ENCODE measurements around the gene NSDHL. TPM values are rescaled to one million over a fixed set of nuclear protein-coding genes. Genes with fewer than 3 reads are reported as not detected.

Gene NSDHL
- total RNA-seq, 2 experiments from 2014 or later = 13.7 to 20.2 TPM

DNA sequence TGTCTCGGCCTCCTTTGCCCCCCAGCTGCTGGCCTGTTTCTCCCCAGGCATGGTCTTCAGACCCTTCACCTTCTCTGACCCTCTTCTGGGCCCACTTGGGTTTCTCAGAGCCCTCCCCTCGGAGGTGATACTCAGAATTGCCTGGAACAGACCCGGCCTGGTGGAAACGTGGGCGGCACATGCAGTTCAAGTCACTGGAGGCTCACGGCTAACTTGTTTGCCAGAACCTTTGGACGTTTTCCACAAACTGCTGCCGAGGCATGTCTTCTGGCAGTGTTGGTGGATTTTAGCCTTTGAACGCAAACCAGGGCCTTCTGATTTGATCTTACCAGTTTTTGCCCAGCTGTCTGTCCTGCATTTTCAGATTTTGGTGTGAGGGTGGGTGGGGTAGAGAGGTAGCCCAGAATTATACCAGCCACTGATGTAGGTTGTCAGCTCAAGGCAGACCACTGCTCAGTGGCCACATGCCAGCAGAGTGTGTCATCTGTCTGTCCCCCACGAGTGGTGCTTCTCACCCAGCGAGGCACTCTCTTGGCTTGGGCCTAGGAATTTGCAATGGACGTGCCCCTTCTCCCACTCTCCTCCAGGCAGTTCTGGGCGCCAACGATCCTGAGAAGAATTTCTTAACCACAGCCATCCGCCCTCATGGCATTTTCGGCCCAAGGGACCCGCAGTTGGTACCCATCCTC is 34.5 kb downstream of the NSDHL start:
- Histone ChIP-seq H3K36me3 (ENCODE audit: insufficient read depth, low read length) (peaks cover 10% of the 10 kb centered on the region; the same call in 1 of the 2 replicates), H3K27ac (ENCODE audit: low read depth, low read length, poor library complexity, severe bottlenecking) (no peak overlapping the region), H3K9me2 (ENCODE audit: insufficient read depth, low read length) (no peaks in the 10 kb centered on the region), H4K20me1 (ENCODE audit: insufficient read depth, low read length) (no peaks in the 10 kb centered on the region), H3K4me2 (ENCODE audit: low read length) (no peak overlapping the region), H2AFZ (ENCODE audit: low read length) (no peak overlapping the region), H3K79me2 (ENCODE audit: insufficient read depth, low read depth, low read length) (no peaks in the 10 kb centered on the region), H3K9me3 (ENCODE audit: low read length) (no peaks in the 10 kb centered on the region), H3K4me3 (ENCODE audit: low read depth, low read length, poor library complexity, severe bottlenecking) (no peak overlapping the region), H3K4me1 (ENCODE audit: insufficient read depth, low read length, poor library complexity, severe bottlenecking) (no peaks in the 10 kb centered on the region)
- TF ChIP-seq EZH2phosphoT487 (IDR thresholded peaks at IDR 0.05; ENCODE audit: borderline replicate concordance, low read depth, low read length) = no peak
- TF ChIP-seq, protein P1, sequence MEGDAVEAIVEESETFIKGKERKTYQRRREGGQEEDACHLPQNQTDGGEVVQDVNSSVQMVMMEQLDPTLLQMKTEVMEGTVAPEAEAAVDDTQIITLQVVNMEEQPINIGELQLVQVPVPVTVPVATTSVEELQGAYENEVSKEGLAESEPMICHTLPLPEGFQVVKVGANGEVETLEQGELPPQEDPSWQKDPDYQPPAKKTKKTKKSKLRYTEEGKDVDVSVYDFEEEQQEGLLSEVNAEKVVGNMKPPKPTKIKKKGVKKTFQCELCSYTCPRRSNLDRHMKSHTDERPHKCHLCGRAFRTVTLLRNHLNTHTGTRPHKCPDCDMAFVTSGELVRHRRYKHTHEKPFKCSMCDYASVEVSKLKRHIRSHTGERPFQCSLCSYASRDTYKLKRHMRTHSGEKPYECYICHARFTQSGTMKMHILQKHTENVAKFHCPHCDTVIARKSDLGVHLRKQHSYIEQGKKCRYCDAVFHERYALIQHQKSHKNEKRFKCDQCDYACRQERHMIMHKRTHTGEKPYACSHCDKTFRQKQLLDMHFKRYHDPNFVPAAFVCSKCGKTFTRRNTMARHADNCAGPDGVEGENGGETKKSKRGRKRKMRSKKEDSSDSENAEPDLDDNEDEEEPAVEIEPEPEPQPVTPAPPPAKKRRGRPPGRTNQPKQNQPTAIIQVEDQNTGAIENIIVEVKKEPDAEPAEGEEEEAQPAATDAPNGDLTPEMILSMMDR (conservative IDR thresholded peaks at IDR 0.05; ENCODE audit: low read length) = no peak
- intact Hi-C loops (cut with micrococcal nuclease; ENCODE audit: unreplicated experiment) = no loop called here
- POLR2A ChIA-PET = no interaction called here
- CTCF ChIA-PET (ENCODE audit: unreplicated experiment) = no interaction called here
- DNase-seq (ENCODE audit: low spot score) = no peak
- no TSS peak for BruUV-seq (replicated peaks)

DNA sequence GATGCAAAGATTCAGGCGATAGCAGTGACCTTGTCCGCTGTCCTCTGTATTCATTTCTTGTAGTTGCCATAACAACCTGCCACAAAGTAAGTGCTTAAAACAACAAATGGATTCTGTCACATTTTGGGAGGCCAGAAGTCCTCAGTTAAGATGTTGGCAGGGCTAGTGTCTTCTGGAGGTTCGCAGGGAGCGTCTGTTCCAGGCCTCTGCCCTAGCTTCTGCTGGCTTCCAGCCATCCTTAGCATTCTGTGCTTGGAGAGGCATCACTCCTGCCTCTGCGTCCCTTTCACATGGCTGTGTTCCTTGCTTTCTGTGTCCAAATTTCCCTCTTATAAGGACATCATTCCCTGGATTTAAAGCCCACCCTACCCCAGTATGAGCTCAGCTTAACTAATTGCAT is 35.5 kb downstream of the NSDHL start:
- Histone ChIP-seq H4K20me1 (ENCODE audit: insufficient read depth, low read length) (no peaks in the 10 kb centered on the region), H3K9me2 (ENCODE audit: insufficient read depth, low read length) (no peaks in the 10 kb centered on the region), H2AFZ (ENCODE audit: low read length) (no peak overlapping the region), H3K9me3 (ENCODE audit: low read length) (no peaks in the 10 kb centered on the region), H3K4me3 (ENCODE audit: low read depth, low read length, poor library complexity, severe bottlenecking) (no peak overlapping the region), H3K27ac (ENCODE audit: low read depth, low read length, poor library complexity, severe bottlenecking) (no peak overlapping the region), H3K4me2 (ENCODE audit: low read length) (no peak overlapping the region), H3K4me1 (ENCODE audit: insufficient read depth, low read length, poor library complexity, severe bottlenecking) (no peaks in the 10 kb centered on the region), H3K79me2 (ENCODE audit: insufficient read depth, low read depth, low read length) (no peaks in the 10 kb centered on the region), H3K36me3 (ENCODE audit: insufficient read depth, low read length) (peaks cover 10% of the 10 kb centered on the region; the same call in 1 of the 2 replicates)
- TF ChIP-seq, protein P1 (conservative IDR thresholded peaks at IDR 0.05; ENCODE audit: low read length) = no peak
- no peak for TF ChIP-seq EZH2phosphoT487 (IDR thresholded peaks at IDR 0.05; ENCODE audit: borderline replicate concordance, low read depth, low read length)
- POLR2A ChIA-PET = no interaction called here
- no peak for DNase-seq (ENCODE audit: low spot score)
- intact Hi-C loops (cut with micrococcal nuclease; ENCODE audit: unreplicated experiment) = no loop called here
- BruUV-seq (replicated peaks) = no TSS peak
- CTCF ChIA-PET (ENCODE audit: unreplicated experiment) = no interaction called here

DNA sequence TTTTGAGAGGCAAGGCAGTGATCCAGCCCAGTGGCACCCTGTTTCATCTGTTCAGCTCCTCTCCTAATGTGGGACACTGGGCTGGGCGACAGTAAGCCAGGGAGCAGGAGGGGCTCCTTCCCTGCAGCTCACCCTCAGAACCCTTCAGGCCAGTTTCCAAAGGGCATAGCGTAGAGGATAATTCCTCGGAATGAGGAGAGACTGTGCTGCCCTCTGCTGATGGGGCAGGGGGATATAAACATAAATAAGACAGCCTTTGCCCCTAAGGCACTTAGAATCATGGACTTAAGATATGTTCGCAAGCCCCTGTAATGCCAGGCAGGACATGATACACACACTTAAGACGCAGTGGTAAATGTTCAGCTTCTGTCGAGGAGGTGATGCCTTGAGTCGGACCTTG is 39.1 kb downstream of the NSDHL start:
- H3K9me3 ChIP-seq (ENCODE audit: low read length) = no peaks in the 10 kb centered on the region
- no peak overlapping the region for H2AFZ ChIP-seq (ENCODE audit: low read length)
- H3K36me3 ChIP-seq (ENCODE audit: insufficient read depth, low read length) = peaks cover 5% of the 10 kb centered on the region; the same call in 1 of the 2 replicates
- no peak for DNase-seq (ENCODE audit: low spot score)
- no peaks in the 10 kb centered on the region for H3K4me1 ChIP-seq (ENCODE audit: insufficient read depth, low read length, poor library complexity, severe bottlenecking)
- POLR2A ChIA-PET = interaction anchor here (0.7 kb wide), 1 partner anchor 72 kb away, joined by 3 read pairs; no protein-coding TSS in a partner anchor
- BruUV-seq (replicated peaks) = no TSS peak
- CTCF ChIA-PET (ENCODE audit: unreplicated experiment) = no interaction called here
- TF ChIP-seq, protein P1 (conservative IDR thresholded peaks at IDR 0.05; ENCODE audit: low read length) = no peak
- TF ChIP-seq EZH2phosphoT487 (IDR thresholded peaks at IDR 0.05; ENCODE audit: borderline replicate concordance, low read depth, low read length) = no peak
- intact Hi-C loops (cut with micrococcal nuclease; ENCODE audit: unreplicated experiment) = no loop called here
- no peaks in the 10 kb centered on the region for H3K79me2 ChIP-seq (ENCODE audit: insufficient read depth, low read depth, low read length)
- H3K4me3 ChIP-seq (ENCODE audit: low read depth, low read length, poor library complexity, severe bottlenecking) = no peak overlapping the region
- no peak overlapping the region for H3K27ac ChIP-seq (ENCODE audit: low read depth, low read length, poor library complexity, severe bottlenecking)
- no peak overlapping the region for H3K4me2 ChIP-seq (ENCODE audit: low read length)
- no peaks in the 10 kb centered on the region for H3K9me2 ChIP-seq (ENCODE audit: insufficient read depth, low read length)
- H4K20me1 ChIP-seq (ENCODE audit: insufficient read depth, low read length) = no peaks in the 10 kb centered on the region
